ENCODE data around the gene NPY5R.

Gene NPY5R

DNA sequence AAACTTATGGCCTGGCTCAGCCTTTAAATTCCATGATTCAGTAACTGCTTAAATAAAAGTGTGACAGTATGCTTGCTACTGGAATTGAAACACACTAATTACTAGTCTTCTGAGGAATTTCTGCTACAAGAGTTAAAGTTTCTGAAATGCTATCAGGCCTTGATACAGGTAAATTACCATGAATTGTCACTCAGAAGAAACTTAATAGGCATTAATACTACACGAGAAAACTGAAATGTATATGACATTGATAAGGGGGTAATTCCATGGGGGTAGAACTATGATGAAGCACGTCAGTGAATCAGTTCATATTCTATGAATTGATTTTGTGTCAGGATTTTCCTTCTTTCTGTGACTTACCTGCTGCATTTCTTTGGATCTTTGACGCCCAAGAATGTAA is 8.3 kb upstream of the NPY5R start:
- H3K27me3 ChIP-seq (ENCODE audit: control insufficient read depth in 2 of 2, insufficient read depth in 2 of 2, low read length in 2 of 2): peaks cover 0 to 6% of the 10 kb centered on the region in 2 donors
- H3K9me3 ChIP-seq (ENCODE audit: control insufficient read depth in 2 of 2, low read length in 2 of 2): no peaks in the 10 kb centered on the region
- H3K36me3 ChIP-seq (ENCODE audit: control insufficient read depth in 2 of 2, insufficient read depth in 2 of 2, low read length in 2 of 2): no peaks in the 10 kb centered on the region
- H3K4me1 ChIP-seq (ENCODE audit: control insufficient read depth in 2 of 2, insufficient read depth in 2 of 2, low read length in 2 of 2): peaks cover 7% of the 10 kb centered on the region in 2 donors
- H3K4me3 ChIP-seq (ENCODE audit: low read length in 2 of 2): no peak overlapping the region
- H3K27ac ChIP-seq (ENCODE audit: low read depth in 2 of 2, low read length in 2 of 2): no peak overlapping the region
- H3K9ac ChIP-seq (ENCODE audit: low read depth in 1 of 2, low read length in 2 of 2): no peak overlapping the region

DNA sequence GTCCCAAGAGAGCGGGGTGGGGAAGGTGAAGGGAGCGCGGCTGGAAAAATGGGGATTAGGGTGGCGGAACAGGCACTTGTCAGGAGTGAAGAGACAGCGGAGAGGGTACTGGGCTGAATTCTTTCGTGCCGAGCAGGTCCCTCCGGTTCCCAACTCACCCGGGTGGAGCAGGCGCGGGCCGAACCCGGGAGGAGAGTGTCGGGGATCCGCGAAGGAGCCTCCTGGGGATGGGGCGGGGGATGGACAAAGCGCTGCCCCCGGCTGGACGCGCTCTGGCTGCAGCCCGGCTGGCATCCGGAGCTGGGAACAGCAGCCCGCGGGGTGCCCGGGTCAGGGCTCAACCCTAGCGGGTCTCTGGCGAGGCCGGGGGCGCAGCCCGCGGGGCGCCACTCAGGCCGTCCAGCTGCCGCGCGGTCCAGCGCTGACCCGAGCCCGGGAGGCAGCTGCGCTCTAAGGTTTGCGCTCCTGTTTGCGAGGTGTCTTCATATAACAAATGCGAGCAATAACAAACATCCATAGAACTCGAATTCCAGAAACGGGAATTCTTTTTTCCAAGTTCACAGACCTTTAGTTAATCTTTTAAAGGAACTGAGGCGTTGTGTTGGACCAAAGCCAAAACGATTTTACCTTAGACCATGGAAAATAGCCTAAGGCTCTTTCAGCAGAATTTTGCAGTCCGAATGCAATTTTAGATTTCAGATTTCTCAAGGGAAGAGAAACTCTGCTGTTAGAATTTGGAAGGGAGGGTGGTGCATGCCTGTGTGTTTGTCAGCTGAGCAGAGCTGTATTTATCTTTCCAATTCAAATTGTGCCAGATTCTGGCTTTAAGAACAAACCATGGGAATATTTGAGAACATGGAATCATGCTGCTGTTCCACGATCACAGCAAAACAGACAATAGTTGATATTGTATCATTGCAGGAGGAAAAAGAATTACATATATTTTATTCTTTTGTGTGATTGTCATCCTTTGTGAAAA is 744 bp downstream of the NPY5R start:
- peaks cover 9 to 14% of the 10 kb centered on the region in 2 donors for H3K27me3 ChIP-seq (ENCODE audit: control insufficient read depth in 2 of 2, insufficient read depth in 2 of 2, low read length in 2 of 2)
- peak overlapping the region in 1 of 2 donors; percentile 38 for H3K9ac ChIP-seq (ENCODE audit: low read depth in 1 of 2, low read length in 2 of 2)

DNA sequence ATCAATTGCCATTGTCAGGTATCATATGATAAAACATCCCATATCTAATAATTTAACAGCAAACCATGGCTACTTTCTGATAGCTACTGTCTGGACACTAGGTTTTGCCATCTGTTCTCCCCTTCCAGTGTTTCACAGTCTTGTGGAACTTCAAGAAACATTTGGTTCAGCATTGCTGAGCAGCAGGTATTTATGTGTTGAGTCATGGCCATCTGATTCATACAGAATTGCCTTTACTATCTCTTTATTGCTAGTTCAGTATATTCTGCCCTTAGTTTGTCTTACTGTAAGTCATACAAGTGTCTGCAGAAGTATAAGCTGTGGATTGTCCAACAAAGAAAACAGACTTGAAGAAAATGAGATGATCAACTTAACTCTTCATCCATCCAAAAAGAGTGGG is 7.0 kb downstream of the NPY5R start:
- Histone ChIP-seq H3K4me1 (ENCODE audit: control insufficient read depth in 2 of 2, insufficient read depth in 2 of 2, low read length in 2 of 2) (no peaks in the 10 kb centered on the region), H3K4me3 (ENCODE audit: low read length in 2 of 2) (no peak overlapping the region), H3K9ac (ENCODE audit: low read depth in 1 of 2, low read length in 2 of 2) (no peak overlapping the region), H3K36me3 (ENCODE audit: control insufficient read depth in 2 of 2, insufficient read depth in 2 of 2, low read length in 2 of 2) (no peaks in the 10 kb centered on the region), H3K27ac (ENCODE audit: low read depth in 2 of 2, low read length in 2 of 2) (no peak overlapping the region), H3K9me3 (ENCODE audit: control insufficient read depth in 2 of 2, low read length in 2 of 2) (no peaks in the 10 kb centered on the region), H3K27me3 (ENCODE audit: control insufficient read depth in 2 of 2, insufficient read depth in 2 of 2, low read length in 2 of 2) (no peaks in the 10 kb centered on the region)

More for the DNA sequence above, 744 bp downstream of the NPY5R start:
- H3K4me1 ChIP-seq (ENCODE audit: control insufficient read depth in 2 of 2, insufficient read depth in 2 of 2, low read length in 2 of 2): peaks cover 0 to 5% of the 10 kb centered on the region in 2 donors
- no peaks in the 10 kb centered on the region for H3K9me3 ChIP-seq (ENCODE audit: control insufficient read depth in 2 of 2, low read length in 2 of 2)
- no peak overlapping the region for H3K27ac ChIP-seq (ENCODE audit: low read depth in 2 of 2, low read length in 2 of 2)
- peak overlapping the region; percentile 65 to 69 for H3K4me3 ChIP-seq (ENCODE audit: low read length in 2 of 2)
- no peaks in the 10 kb centered on the region for H3K36me3 ChIP-seq (ENCODE audit: control insufficient read depth in 2 of 2, insufficient read depth in 2 of 2, low read length in 2 of 2)

- Histone ChIP-seq H3K4me1 (ENCODE audit: control insufficient read depth in 2 of 2, insufficient read depth in 2 of 2, low read length in 2 of 2) (no peaks in the 10 kb centered on the region), H3K4me3 (ENCODE audit: low read length in 2 of 2) (no peak overlapping the region), H3K9ac (ENCODE audit: low read depth in 1 of 2, low read length in 2 of 2) (no peak overlapping the region), H3K27me3 (ENCODE audit: control insufficient read depth in 2 of 2, insufficient read depth in 2 of 2, low read length in 2 of 2) (no peaks in the 10 kb centered on the region), H3K9me3 (ENCODE audit: control insufficient read depth in 2 of 2, low read length in 2 of 2) (no peaks in the 10 kb centered on the region), H3K27ac (ENCODE audit: low read depth in 2 of 2, low read length in 2 of 2) (no peak overlapping the region), H3K36me3 (ENCODE audit: control insufficient read depth in 2 of 2, insufficient read depth in 2 of 2, low read length in 2 of 2) (no peaks in the 10 kb centered on the region)
Observed at GRCh38 chr4:163353054-163353453, 9.4 kb downstream of the NPY5R start.

DNA sequence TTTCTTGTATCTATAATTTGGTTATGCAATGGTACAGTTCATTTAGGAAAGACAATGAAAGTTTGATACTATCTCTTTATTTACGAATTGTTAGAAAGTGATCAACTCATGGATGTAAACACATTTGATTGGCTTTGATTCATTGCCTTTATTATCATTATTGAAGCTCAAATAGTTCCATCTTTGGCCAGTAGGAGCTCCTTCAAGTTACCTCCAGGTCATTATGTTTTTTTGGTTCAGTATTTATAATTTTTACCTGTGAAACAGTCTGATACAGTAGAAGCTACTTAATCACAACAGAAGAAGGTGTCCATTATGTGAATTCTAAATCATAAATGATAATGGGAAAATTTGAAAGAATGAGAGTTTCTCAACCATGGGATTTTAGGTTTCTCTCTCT is 12.4 kb downstream of the NPY5R start:
- H3K4me3 ChIP-seq (ENCODE audit: low read length in 2 of 2): no peak overlapping the region

DNA sequence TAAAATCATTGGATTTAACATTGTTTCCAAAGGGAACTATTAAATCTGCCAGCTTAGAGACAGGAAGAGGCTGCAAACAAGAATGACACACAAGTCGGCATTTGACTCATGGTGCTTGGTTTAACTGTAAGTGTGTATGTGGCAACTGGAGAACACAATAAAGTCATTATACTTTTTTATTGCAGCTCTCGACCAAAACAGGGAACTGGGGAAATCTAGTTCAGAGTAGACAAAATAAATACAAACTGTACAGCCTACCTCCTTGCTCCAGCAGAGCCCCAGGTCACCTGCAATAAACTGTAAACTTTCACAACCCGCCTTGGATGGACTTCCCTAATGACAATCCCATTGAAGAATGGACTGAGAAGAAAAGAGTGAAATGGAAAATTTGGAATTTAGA is 24.0 kb downstream of the NPY5R start:
- H3K4me1 ChIP-seq (ENCODE audit: control insufficient read depth in 2 of 2, insufficient read depth in 2 of 2, low read length in 2 of 2): peaks cover 0 to 3% of the 10 kb centered on the region in 2 donors
- H3K4me3 ChIP-seq (ENCODE audit: low read length in 2 of 2): no peak overlapping the region
- H3K36me3 ChIP-seq (ENCODE audit: control insufficient read depth in 2 of 2, insufficient read depth in 2 of 2, low read length in 2 of 2): no peaks in the 10 kb centered on the region
- no peak overlapping the region for H3K9ac ChIP-seq (ENCODE audit: low read depth in 1 of 2, low read length in 2 of 2)
- H3K27ac ChIP-seq (ENCODE audit: low read depth in 2 of 2, low read length in 2 of 2): no peak overlapping the region
- no peaks in the 10 kb centered on the region for H3K27me3 ChIP-seq (ENCODE audit: control insufficient read depth in 2 of 2, insufficient read depth in 2 of 2, low read length in 2 of 2)
- H3K9me3 ChIP-seq (ENCODE audit: control insufficient read depth in 2 of 2, low read length in 2 of 2): no peaks in the 10 kb centered on the region

More for the DNA sequence above, 12.4 kb downstream of the NPY5R start:
- no peaks in the 10 kb centered on the region for H3K27me3 ChIP-seq (ENCODE audit: control insufficient read depth in 2 of 2, insufficient read depth in 2 of 2, low read length in 2 of 2)
- H3K9ac ChIP-seq (ENCODE audit: low read depth in 1 of 2, low read length in 2 of 2): no peak overlapping the region
- no peaks in the 10 kb centered on the region for H3K36me3 ChIP-seq (ENCODE audit: control insufficient read depth in 2 of 2, insufficient read depth in 2 of 2, low read length in 2 of 2)
- H3K4me1 ChIP-seq (ENCODE audit: control insufficient read depth in 2 of 2, insufficient read depth in 2 of 2, low read length in 2 of 2): no peaks in the 10 kb centered on the region
- H3K27ac ChIP-seq (ENCODE audit: low read depth in 2 of 2, low read length in 2 of 2): no peak overlapping the region
- no peaks in the 10 kb centered on the region for H3K9me3 ChIP-seq (ENCODE audit: control insufficient read depth in 2 of 2, low read length in 2 of 2)

DNA sequence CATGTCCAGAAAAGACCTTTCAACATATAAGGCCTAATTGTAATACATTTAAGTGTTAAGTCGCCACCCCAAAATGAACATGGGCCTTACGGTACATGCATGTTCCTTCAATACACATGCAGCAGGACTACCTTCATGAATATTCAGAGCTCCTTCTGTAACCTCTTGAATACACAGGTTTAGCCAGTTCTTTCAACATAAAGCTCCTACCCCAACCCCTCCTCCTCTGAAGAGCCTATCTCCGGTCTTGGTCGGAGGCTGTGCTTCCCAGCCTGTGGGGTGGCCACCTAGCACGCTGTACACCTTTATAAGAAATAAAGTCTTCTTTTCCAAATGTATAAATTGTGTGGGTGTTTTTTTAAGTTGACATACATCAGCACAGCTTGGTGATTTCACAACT is 28.3 kb downstream of the NPY5R start:
- Histone ChIP-seq H3K4me3 (ENCODE audit: low read length in 2 of 2) (no peak overlapping the region), H3K4me1 (ENCODE audit: control insufficient read depth in 2 of 2, insufficient read depth in 2 of 2, low read length in 2 of 2) (peaks cover 0 to 4% of the 10 kb centered on the region in 2 donors), H3K9me3 (ENCODE audit: control insufficient read depth in 2 of 2, low read length in 2 of 2) (no peaks in the 10 kb centered on the region), H3K9ac (ENCODE audit: low read depth in 1 of 2, low read length in 2 of 2) (no peak overlapping the region), H3K27ac (ENCODE audit: low read depth in 2 of 2, low read length in 2 of 2) (no peak overlapping the region), H3K36me3 (ENCODE audit: control insufficient read depth in 2 of 2, insufficient read depth in 2 of 2, low read length in 2 of 2) (no peaks in the 10 kb centered on the region), H3K27me3 (ENCODE audit: control insufficient read depth in 2 of 2, insufficient read depth in 2 of 2, low read length in 2 of 2) (no peaks in the 10 kb centered on the region)

DNA sequence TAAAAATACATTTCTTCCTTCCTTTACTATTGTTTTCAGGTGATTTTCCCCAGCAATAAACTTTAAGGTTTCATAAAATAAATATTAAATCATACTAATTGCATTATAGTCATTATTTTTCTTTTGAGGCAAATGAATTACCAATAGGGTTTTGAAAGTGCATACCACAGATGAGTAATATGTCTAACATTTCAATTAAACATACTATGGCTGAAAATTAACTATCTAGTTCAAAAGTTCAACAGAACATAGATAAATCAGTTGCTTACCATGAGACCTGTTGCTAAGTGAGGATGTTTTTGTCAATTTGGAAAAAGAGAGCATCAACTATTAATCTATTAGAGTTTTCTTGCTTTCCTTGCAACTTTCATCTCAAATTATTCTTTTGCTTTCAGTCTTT is 35.0 kb downstream of the NPY5R start:
- H3K9ac ChIP-seq (ENCODE audit: low read depth in 1 of 2, low read length in 2 of 2): no peak overlapping the region
- no peaks in the 10 kb centered on the region for H3K9me3 ChIP-seq (ENCODE audit: control insufficient read depth in 2 of 2, low read length in 2 of 2)
- no peaks in the 10 kb centered on the region for H3K36me3 ChIP-seq (ENCODE audit: control insufficient read depth in 2 of 2, insufficient read depth in 2 of 2, low read length in 2 of 2)
- H3K27me3 ChIP-seq (ENCODE audit: control insufficient read depth in 2 of 2, insufficient read depth in 2 of 2, low read length in 2 of 2): no peaks in the 10 kb centered on the region
- peaks cover 2 to 11% of the 10 kb centered on the region in 2 donors for H3K4me1 ChIP-seq (ENCODE audit: control insufficient read depth in 2 of 2, insufficient read depth in 2 of 2, low read length in 2 of 2)
- no peak overlapping the region for H3K27ac ChIP-seq (ENCODE audit: low read depth in 2 of 2, low read length in 2 of 2)
- H3K4me3 ChIP-seq (ENCODE audit: low read length in 2 of 2): no peak overlapping the region

- H3K4me3 ChIP-seq (ENCODE audit: low read length in 2 of 2): no peak overlapping the region
- H3K9me3 ChIP-seq (ENCODE audit: control insufficient read depth in 2 of 2, low read length in 2 of 2): no peaks in the 10 kb centered on the region
- peak overlapping the region in 1 of 2 donors; percentile 1 for H3K27ac ChIP-seq (ENCODE audit: low read depth in 2 of 2, low read length in 2 of 2)
- H3K4me1 ChIP-seq (ENCODE audit: control insufficient read depth in 2 of 2, insufficient read depth in 2 of 2, low read length in 2 of 2): peaks cover 2 to 10% of the 10 kb centered on the region in 2 donors
- H3K36me3 ChIP-seq (ENCODE audit: control insufficient read depth in 2 of 2, insufficient read depth in 2 of 2, low read length in 2 of 2): no peaks in the 10 kb centered on the region
- H3K27me3 ChIP-seq (ENCODE audit: control insufficient read depth in 2 of 2, insufficient read depth in 2 of 2, low read length in 2 of 2): no peaks in the 10 kb centered on the region
- no peak overlapping the region for H3K9ac ChIP-seq (ENCODE audit: low read depth in 1 of 2, low read length in 2 of 2)
Observed at GRCh38 chr4:163380703-163381102, 37.0 kb downstream of the NPY5R start.

- no peak overlapping the region for H3K9ac ChIP-seq (ENCODE audit: low read depth in 1 of 2, low read length in 2 of 2)
- peaks cover 2 to 9% of the 10 kb centered on the region in 2 donors for H3K4me1 ChIP-seq (ENCODE audit: control insufficient read depth in 2 of 2, insufficient read depth in 2 of 2, low read length in 2 of 2)
- no peaks in the 10 kb centered on the region for H3K36me3 ChIP-seq (ENCODE audit: control insufficient read depth in 2 of 2, insufficient read depth in 2 of 2, low read length in 2 of 2)
- no peaks in the 10 kb centered on the region for H3K9me3 ChIP-seq (ENCODE audit: control insufficient read depth in 2 of 2, low read length in 2 of 2)
- peak overlapping the region; percentile 50 to 56 for H3K27ac ChIP-seq (ENCODE audit: low read depth in 2 of 2, low read length in 2 of 2)
- H3K4me3 ChIP-seq (ENCODE audit: low read length in 2 of 2): no peak overlapping the region
- H3K27me3 ChIP-seq (ENCODE audit: control insufficient read depth in 2 of 2, insufficient read depth in 2 of 2, low read length in 2 of 2): no peaks in the 10 kb centered on the region
Observed at GRCh38 chr4:163382178-163382869, 38.6 kb downstream of the NPY5R start.

Measured in mucosa of rectum (tissue), 2 donors.